Epidermal melanocyte (primary cell): ENCODE measurements around the gene FMN1.

Experiments
- DNase-seq: peaks from one replicate; pipeline ENCODE4 v3.0.0; 2011; ENCODE audit warnings: low spot score; ENCODE audit not compliant: insufficient read length

FMN1 gene

GRCh38 chr15:33194704-33195670, at the start of gene FMN1:
FMN1 (minus strand) TSS chr15:33194714; CDS start chr15:33154914, 39,800 bp downstream.
- peak; percentile 81 for DNase-seq

- DNase-seq = no peak
Observed at GRCh38 chr15:33243869-33244268, 49.4 kb upstream of the FMN1 start.

- DNase-seq = no peak
Observed at GRCh38 chr15:33243393-33243792, 48.9 kb upstream of the FMN1 start.

- DNase-seq = no peak
Observed at GRCh38 chr15:33242669-33243191, 48.2 kb upstream of the FMN1 start.

- no peak for DNase-seq
Observed at GRCh38 chr15:33242165-33242564, 47.7 kb upstream of the FMN1 start.

GRCh38 chr15:33236841-33237509, 42.5 kb upstream of the FMN1 start:
- DNase-seq = no peak

- DNase-seq = no peak
Observed at GRCh38 chr15:33234020-33234461, 39.5 kb upstream of the FMN1 start.

GRCh38 chr15:33226559-33227181, 32.2 kb upstream of the FMN1 start:
- peak; percentile 43 for DNase-seq

GRCh38 chr15:33218071-33218491, 23.6 kb upstream of the FMN1 start:
- no peak for DNase-seq

- no peak for DNase-seq
Observed at GRCh38 chr15:33215941-33216872, 21.7 kb upstream of the FMN1 start.

GRCh38 chr15:33211176-33211808, 16.8 kb upstream of the FMN1 start:
- peak; percentile 37 for DNase-seq

- DNase-seq = no peak
Observed at GRCh38 chr15:33209575-33210481, 15.3 kb upstream of the FMN1 start.

GRCh38 chr15:33207646-33208045, 13.1 kb upstream of the FMN1 start:
- no peak for DNase-seq

GRCh38 chr15:33206366-33206765, 11.9 kb upstream of the FMN1 start:
- no peak for DNase-seq

- no peak for DNase-seq
Observed at GRCh38 chr15:33204926-33205325, 10.4 kb upstream of the FMN1 start.

GRCh38 chr15:33204087-33204486, 9.6 kb upstream of the FMN1 start:
- no peak for DNase-seq

- no peak for DNase-seq
Observed at GRCh38 chr15:33201491-33202231, 7.1 kb upstream of the FMN1 start.

GRCh38 chr15:33200903-33201302, 6.4 kb upstream of the FMN1 start:
- DNase-seq = no peak
